GM12891 (cell line): ENCODE results near the gene COLEC11.

ENCODE experiments used
- DNase-seq: peaks from one replicate; pipeline ENCODE4 v3.0.0; 2011; ENCODE audit warnings: low spot score; ENCODE audit not compliant: insufficient read length
- FAIRE-seq: peaks from 2 replicates; lab custom pipeline; 2011; peaks lifted over from hg19 to GRCh38; lab: Jason Lieb, UNC
- PAX5 ChIP-seq: IDR thresholded peaks from 2 replicates; pipeline ENCODE4 v1.6.1; 2011; ENCODE audit warnings: low read length, moderate library complexity, mild to moderate bottlenecking; ENCODE audit not compliant: insufficient read depth, severe bottlenecking
- POLR2A ChIP-seq: IDR thresholded peaks from 2 replicates; pipeline ENCODE4 v1.6.1; 2011; ENCODE audit warnings: low read depth, low read length, control low read depth
- POLR2AphosphoS5 ChIP-seq: IDR thresholded peaks from 2 replicates; pipeline ENCODE4 v1.6.1; 2011; ENCODE audit warnings: low read depth, low read length, control low read depth
- POU2F2 ChIP-seq: IDR thresholded peaks from 2 replicates; pipeline ENCODE4 v1.6.1; 2011; ENCODE audit warnings: low read depth, mild to moderate bottlenecking, control low read depth, low read length, moderate library complexity
- SPI1 ChIP-seq: IDR thresholded peaks from 2 replicates; pipeline ENCODE4 v1.6.1; 2011; ENCODE audit warnings: low read depth, low read length, control low read depth
- TAF1 ChIP-seq: IDR thresholded peaks from 2 replicates; pipeline ENCODE4 v1.6.1; 2011; ENCODE audit warnings: low read depth, low read length, control low read depth

The COLEC11 gene

DNA sequence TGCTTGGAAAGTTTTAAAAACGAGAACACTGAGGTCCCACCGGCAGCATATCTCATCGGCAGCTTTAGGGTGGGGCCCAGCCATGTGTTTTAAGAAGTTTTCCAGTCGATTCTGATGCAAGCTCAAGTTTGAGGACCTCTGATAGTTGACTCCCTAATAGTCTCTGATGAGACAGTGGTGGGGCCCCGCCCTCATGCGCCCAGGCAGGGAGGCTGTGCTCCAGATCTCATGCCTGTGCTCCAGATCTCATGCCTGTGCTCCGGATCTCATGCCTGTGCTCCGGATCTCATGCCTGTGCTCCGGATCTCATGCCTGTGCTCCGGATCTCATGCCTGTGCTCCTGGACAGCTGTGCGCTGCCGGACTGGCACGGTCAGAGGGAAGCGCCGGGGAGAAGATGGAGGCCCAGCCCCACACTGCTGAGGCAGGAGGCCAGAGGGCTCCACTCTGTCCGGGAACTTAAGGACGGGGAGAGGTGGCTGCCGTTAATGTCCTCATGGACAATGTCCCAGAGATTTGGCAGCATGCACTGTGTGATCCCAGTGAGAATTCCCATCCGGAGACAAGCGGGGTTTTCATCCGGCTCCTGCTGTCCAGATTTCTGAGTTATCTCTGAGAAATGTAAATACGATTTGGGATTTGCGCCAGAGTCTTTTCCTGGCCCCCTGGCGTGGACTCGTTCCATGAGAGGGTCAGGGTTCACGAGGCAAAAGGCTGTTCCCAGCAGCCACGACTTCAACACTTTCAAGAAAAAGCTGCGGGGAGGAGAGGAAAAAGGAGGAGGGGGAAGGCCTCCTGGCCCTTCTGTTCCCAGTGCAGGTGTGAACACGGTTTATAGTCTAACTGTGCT lies 9.4 kb upstream of the COLEC11 start:
- FAIRE-seq (no peak), DNase-seq (no peak)
- TF ChIP-seq POU2F2 = no peak
- TF ChIP-seq TAF1 = no peak
- TF ChIP-seq POLR2A = no peak
- no peak for TF ChIP-seq POLR2AphosphoS5
- TF ChIP-seq SPI1 = no peak
- TF ChIP-seq PAX5 = no peak

DNA sequence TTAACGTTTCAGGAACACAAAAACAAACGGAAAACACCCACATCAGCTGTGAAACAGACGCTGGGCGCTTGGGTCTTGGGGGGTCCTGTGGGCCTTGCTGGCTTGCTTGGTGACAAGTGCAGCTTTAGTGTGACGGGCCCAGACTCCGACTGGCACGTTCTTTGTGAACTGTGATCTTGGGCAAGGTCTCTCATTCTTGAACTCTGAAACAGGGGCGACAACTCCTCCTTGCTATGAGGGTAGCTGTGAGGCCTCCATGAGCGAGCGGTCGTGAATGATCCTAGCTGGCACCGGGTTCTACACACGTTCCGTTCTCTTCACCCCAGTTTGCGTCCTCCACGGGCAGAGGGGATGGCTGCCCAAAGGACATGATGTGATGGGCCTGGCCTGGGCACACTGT lies 8.7 kb upstream of the COLEC11 start:
- TF ChIP-seq POLR2A (no peak), POLR2AphosphoS5 (no peak), PAX5 (no peak), TAF1 (no peak), POU2F2 (no peak), SPI1 (no peak)
- no peak for DNase-seq

DNA sequence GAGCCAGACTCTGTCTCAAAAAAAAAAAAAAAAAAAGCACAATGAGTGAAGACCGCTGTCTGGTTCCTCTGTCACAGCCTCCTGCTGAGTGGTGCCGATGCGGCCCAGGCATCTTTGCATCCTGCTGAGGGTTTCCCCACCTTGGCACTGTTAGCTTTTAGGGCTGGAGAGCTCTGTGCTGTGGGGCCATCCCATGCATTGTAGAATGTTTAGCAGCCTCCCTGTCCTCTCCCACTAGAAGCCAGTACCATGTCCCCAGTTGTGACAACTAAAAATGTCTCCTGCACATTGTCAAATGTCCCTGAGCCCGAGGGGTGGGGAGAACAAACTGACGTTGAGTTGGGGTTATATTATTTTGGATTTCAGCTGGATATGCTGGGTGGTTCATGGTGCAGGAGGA lies 7.9 kb upstream of the COLEC11 start:
- no peak for FAIRE-seq
- DNase-seq = no peak
- TF ChIP-seq POLR2AphosphoS5 (no peak), POU2F2 (no peak), TAF1 (no peak), SPI1 (no peak), PAX5 (no peak), POLR2A (no peak)

More for the DNA sequence above, 8.7 kb upstream of the COLEC11 start:
- FAIRE-seq = no peak

DNA sequence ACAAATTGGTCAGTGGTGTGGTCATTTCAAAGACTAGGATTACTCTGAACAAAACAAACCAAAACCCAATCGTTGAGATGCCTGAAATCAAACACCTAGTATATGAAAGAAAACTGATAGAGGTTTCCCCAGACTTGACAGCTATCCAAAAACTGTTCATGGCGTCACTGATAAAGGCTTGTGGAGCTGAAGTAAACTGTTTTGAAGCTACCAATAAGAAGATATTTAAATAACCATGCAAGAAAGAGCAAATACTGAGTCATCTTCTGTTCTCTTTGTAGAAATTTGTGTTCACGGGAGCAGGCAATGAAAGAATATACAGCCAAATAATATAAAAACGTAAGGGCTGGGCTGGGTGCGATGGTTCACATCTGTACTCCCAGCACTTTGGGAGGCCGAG lies 7.5 kb upstream of the COLEC11 start:
- DNase-seq (no peak), FAIRE-seq (no peak)
- TF ChIP-seq POLR2AphosphoS5 (no peak), SPI1 (no peak), POU2F2 (no peak), TAF1 (no peak), PAX5 (no peak), POLR2A (no peak)

DNA sequence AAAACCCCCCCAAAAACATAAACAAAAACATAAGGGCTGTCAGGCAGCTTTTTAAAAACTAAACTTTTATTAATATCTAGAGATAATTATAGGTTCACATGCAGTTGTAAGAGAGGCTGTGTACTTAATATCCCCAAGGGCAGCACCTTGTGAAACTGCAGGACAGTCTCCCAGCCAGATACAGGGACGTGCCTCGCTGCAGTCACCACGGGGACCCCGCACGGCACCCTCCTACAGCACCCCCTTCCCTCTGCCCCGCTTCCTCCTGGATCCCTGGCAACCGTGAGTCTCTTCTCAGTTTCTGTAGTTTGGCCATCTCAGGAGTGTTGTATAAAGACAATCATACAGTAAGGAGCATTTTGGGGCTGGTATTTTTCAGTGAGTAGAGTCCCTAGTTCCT lies 6.8 kb upstream of the COLEC11 start:
- FAIRE-seq = no peak
- no peak for TF ChIP-seq SPI1
- no peak for TF ChIP-seq PAX5
- no peak for TF ChIP-seq TAF1
- TF ChIP-seq POLR2AphosphoS5 = no peak
- TF ChIP-seq POU2F2 = no peak
- no peak for TF ChIP-seq POLR2A
- no peak for DNase-seq

DNA sequence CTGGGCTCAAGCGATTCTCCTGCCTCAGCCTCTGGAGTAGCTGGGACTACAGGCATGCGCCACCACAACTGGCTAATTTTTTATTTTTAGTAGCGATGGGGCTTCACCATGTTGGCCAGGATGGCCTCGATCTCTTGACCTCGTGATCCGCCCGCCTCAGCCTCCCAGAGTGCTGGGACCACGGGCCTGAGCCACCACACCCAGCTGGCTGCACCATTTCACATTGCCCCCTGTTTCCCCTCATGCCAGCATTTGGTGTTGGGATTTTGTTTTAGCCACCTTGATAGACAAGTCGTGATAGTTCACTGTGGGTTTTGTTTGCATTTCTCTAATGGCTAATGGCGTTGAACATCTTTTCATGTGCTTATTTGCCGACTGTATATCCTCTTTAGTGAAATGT lies 5.8 kb upstream of the COLEC11 start:
- FAIRE-seq = no peak
- TF ChIP-seq POLR2AphosphoS5 (no peak), POU2F2 (no peak), PAX5 (no peak), POLR2A (no peak), SPI1 (no peak), TAF1 (no peak)
- DNase-seq = no peak

DNA sequence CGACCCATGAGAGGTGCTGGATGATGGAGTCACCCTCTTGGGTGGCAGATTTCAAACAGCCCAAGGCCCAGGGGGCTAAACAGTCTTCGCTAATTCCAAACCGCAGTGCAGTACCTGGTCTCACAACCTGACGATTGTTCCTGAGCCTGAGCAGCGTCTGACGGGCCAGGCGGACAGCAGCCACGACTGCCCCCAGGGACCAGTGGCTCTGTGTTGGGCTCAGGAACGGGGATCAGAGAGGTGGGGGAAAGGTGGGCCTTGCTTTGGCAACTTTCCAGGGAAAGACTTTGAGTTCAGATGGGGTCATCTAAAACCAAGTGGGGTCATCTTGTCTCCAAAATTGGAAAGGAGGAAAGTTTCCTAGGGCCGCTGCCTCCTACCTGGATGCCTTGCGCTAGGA lies 492 bp downstream of the COLEC11 start:
- TF ChIP-seq PAX5 = no peak
- TF ChIP-seq POLR2A = no peak
- no peak for DNase-seq
- no peak for FAIRE-seq

DNA sequence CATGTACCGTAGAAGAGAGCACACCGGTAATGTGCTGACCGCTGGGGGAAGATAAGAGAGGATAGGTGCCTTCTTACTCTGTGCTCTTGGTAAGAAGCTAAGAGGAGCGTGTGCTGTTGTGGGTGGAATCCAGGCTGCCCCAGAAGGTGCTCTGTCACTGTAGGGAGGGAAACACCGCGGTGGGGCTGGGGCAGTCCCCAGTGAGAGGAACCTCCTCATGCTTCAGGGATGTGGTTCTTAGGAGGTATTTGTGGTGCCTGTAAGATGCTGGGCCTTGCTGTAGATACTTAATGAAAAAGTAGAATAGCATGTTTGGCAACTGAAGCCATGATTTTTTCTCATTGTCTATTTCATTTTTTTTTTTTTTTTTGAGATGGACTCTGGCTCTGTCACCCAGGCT lies 1.1 kb downstream of the COLEC11 start:
- DNase-seq (peak; percentile 55), FAIRE-seq (peak; percentile 13)
- 0 out of 2 replicates have a peak, but pooled peaks have one; percentile 34 for TF ChIP-seq SPI1
- TF ChIP-seq POU2F2 = 0 out of 2 replicates have a peak, but pooled peaks have one; percentile 27
- no peak for TF ChIP-seq TAF1

DNA sequence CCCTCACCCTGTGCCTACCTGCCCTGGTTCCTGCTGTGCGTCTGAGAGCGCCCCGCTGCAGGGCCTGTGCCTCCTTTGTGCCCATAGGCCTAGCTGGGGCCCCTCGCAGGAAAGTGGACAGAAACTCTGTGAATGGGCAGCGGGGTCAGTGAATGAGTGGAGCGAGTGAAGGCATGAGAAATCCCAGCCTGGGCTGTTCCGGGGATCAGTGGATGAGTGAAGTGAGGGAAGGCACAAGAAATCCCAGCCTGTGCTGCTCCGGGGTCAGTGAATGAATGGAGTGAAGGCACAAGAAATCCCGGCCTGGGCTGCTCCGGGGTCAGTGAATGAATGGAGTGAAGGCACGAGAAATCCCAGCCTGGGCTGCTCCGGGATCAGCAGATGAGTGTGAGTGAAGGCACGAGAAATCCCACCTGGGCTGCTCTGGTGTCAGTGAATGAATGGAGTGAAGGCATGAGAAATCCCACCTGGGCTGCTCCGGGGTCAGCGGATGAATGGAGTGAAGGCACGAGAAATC lies 2.0 kb downstream of the COLEC11 start:
- DNase-seq = no peak
- TF ChIP-seq TAF1 = no peak
- no peak for TF ChIP-seq PAX5
- no peak for TF ChIP-seq POLR2A
- TF ChIP-seq POLR2AphosphoS5 = no peak
- no peak for TF ChIP-seq POU2F2
- TF ChIP-seq SPI1 = no peak
- FAIRE-seq = no peak

DNA sequence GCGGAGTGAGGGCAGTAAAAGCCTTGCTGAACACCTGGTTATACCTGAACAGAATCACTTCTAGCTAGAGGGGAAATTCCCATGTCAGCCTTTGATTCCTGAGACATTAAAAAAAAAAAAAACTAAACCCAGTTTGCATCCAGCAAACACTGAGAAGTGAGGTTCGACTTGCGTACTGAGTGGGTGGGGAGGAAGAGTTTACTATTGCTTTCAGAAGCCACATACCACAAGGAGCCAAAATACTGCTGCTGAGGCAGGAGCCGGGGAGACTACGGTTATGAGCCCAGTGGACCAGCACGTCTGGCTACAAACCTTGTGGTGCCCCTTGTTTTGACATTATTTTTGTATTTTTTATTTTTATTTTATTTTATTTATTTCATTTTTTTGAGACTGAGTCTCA lies 2.7 kb downstream of the COLEC11 start:
- DNase-seq (peak; percentile 58), FAIRE-seq (peak; percentile 52)
- TF ChIP-seq POU2F2 (peak; percentile 46; the same call in 1 of the 2 replicates), POLR2A (no peak), PAX5 (no peak), TAF1 (no peak), SPI1 (peak; percentile 39), POLR2AphosphoS5 (no peak)
